ENCODE measurements around the gene GSK3B. TPM values are rescaled to one million over a fixed set of nuclear protein-coding genes. Genes with fewer than 3 reads are reported as not detected.

The GSK3B gene
- total and polyA plus RNA-seq, 2 experiments from 2014 or later = 29.0 to 45.3 TPM

Small RNA genes within 50 kb of the gene (small RNA-seq; reads per million reads assigned to genes)
- gene RN7SL397P (ENCODE audit: low replicate concordance) = not detected
- not detected for gene RN7SL762P (ENCODE audit: low replicate concordance)

Other genes with a start within 250 kb of the GSK3B start
- 2.5 and 4.7 TPM in 2 replicates for gene GPR156, start 190.8 kb upstream of the GSK3B start, total RNA-seq (2014; rRNA removed; shearing (Covaris generic))
- 0.50 and 0.73 TPM in 2 replicates for gene GPR156, start 190.8 kb upstream of the GSK3B start, polyA plus RNA-seq (2016; fragmentation: Nextera tagmentation; extraction: Ambion mirVana)

Data from GM23338 (cell line).